Kidney tubule cell (primary cell): ENCODE results near the gene DDX53.

Experiments
- DNase-seq: peaks from one replicate; pipeline ENCODE4 v3.0.0-alpha.2; 2018; ENCODE audit warnings: low spot score

DDX53 gene

DNA sequence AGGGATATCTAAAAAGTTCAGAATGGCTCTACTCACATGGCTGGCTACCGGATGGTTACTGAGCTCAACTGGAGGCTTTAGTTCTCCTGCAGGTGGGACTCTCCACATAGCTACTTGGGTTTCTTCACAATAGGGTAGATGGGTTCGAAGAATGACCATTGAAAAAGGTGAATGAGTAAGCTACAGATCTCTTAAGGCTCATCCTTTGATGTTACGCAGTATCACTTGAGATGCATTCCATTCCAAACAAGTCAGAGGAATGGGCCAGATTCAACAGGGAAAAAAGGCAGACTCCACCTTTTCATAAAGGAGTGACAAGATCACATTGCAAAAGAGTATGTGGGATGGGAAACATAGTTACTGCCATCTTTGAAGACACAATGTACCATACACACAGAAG is 52.6 kb downstream of the DDX53 start:
- DNase-seq, result no peak
